GM21526 (cell line): ENCODE results near the gene TMEM132A.

Experiments
- ATAC-seq: cut with Tn5 transposase; IDR thresholded peaks from one replicate; pipeline ENCODE4 v1.9.1; 2021; ENCODE audit warnings: moderate library complexity; ENCODE audit not compliant: unreplicated experiment, low FRiP score

Gene TMEM132A

DNA sequence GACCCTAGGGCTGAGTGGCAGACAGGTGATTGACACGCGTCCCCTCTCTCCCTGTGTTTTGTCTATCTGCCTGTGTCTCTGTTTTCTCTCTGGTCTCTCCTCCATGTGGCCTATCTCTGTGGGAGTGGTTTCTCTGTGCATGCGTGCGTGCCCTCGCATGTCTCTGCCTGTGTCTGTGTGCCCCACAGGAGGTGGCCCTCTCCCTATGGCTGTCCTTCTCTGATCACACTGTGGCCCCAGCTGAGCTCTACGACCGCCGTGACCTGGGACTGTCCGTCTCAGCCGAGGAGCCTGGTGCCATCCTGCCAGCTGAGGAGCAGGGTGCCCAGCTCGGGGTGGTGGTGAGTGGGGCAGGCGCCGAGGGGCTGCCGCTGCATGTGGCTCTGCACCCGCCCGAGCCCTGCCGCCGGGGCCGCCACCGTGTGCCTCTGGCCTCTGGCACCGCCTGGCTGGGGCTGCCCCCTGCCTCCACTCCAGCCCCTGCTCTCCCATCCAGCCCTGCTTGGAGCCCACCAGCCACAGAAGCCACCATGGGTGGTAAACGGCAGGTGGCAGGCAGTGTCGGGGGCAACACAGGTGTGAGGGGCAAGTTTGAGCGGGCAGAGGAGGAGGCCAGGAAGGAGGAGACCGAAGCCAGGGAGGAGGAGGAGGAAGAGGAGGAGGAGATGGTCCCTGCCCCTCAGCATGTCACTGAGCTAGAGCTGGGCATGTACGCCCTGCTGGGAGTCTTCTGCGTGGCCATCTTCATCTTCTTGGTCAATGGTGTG is 11.6 kb downstream of the TMEM132A start:
- no peak for ATAC-seq

GRCh38 chr11:60936467-60937143 is 12.3 kb downstream of the TMEM132A start:
- no peak for ATAC-seq

GRCh38 chr11:60937144-60937527 is 12.9 kb downstream of the TMEM132A start:
- ATAC-seq: no peak

DNA sequence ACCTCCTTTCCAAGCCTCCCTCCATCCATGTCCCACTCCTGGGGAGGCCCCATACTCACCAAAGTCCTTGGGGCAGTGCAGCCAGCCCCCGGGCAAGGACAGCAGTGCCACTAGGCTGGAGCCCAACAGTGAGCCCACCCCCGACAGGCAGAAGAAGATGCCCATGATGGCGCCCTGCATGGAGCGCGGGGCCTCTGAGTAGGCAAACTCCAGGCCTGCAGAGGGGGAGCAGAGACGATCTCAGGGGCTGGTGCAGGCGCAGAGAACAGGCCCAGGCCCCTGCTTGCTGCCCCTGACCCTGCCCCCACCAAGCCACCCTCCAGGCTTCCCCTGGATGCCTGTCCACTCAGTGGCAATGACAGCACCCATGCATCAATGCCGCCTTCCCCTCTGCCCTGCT is 13.6 kb downstream of the TMEM132A start:
- ATAC-seq: no peak

DNA sequence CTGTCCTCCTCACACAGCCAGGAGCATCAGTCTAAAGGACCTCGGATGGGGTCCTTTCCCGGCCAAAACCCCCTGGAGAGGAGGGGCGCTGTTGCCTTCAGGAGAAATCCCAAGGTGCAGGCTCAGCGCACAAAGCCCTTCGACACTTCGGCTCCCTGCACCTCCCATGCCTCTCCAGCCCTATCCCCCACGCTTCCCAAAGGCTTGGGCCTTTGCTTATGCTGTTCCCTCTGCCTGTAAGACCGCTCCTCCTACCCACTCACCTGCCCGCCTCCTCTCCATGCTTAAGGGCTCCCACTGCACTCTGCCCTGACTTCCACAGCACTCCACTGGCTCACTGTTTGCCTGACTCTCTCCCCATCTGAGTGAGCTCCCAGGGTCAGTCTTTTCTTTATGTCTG is 14.2 kb downstream of the TMEM132A start:
- no peak for ATAC-seq

DNA sequence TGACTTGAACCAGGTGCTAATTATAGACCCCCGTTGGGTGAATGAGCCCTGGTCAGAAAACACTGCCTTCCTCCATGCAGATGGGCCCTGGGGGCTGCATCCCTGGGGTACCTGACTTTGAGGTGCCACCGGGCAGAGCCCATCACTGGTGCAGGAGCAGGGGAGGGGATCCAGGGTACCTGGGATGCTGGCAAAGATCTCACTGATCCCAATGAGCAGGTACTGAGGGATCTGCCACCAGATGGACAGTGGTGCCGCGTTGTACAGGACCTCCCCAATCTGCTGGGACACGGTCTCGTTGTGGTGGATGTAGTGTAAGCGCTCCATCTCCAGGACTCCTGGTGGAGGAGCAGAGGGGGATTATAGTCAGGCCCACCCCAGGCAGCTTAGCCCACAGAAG is 15.0 kb downstream of the TMEM132A start:
- ATAC-seq: no peak

- no peak for ATAC-seq
Measured at GRCh38 chr11:60939855-60940254, 15.6 kb downstream of the TMEM132A start.

- no peak for ATAC-seq
Measured at GRCh38 chr11:60941371-60942119, 17.3 kb downstream of the TMEM132A start.

DNA sequence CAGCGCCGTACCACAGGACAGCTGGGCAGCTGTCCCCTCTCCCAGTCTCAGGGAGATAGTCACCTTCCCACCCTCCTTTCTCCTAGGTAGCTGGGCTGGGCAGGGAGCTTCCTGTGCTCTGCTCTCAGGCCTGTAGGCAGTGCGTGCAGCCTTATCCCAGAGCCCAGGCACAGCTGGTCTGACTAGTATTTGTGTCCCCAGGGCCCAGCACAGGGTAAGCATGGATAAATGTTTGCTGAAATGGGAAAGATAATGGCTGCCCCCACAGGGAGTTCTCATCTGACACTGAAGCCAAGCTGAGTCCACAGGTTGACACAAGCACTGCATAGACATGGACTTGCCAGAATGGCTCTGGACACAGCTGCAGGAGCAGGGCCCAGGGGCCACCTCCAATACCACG is 18.0 kb downstream of the TMEM132A start:
- ATAC-seq: no peak

DNA sequence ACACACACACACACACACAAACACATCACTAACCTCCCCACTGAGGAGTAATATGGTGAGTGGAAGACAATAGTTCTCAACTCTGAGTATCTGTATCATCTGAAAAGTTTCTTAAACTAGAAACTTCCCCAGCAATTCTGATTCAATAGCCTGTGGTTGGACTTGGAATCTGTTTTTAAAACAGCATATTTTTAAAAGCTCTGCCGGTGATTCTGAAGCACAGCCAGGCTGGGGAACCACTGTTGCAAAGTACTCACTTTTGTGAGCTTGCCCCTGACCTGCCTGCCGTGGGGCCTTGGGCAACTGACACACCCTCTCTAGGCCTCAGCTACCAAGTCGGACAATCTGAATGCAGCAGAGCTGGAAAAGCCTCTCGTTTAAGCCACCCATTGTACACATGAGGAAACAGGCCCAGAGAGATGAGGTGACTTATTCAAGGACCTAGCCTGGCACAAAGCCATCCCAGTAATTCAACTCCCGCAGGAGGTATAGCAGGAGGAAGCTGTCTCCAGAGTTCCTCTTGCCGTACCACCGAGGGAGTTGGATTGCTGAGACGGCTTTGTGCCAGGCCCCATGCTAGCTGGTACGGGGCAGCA is 18.8 kb downstream of the TMEM132A start:
- ATAC-seq: no peak

GRCh38 chr11:60944490-60945294 is 20.4 kb downstream of the TMEM132A start:
- no peak for ATAC-seq

GRCh38 chr11:60945295-60945667 is 21.0 kb downstream of the TMEM132A start:
- no peak for ATAC-seq

DNA sequence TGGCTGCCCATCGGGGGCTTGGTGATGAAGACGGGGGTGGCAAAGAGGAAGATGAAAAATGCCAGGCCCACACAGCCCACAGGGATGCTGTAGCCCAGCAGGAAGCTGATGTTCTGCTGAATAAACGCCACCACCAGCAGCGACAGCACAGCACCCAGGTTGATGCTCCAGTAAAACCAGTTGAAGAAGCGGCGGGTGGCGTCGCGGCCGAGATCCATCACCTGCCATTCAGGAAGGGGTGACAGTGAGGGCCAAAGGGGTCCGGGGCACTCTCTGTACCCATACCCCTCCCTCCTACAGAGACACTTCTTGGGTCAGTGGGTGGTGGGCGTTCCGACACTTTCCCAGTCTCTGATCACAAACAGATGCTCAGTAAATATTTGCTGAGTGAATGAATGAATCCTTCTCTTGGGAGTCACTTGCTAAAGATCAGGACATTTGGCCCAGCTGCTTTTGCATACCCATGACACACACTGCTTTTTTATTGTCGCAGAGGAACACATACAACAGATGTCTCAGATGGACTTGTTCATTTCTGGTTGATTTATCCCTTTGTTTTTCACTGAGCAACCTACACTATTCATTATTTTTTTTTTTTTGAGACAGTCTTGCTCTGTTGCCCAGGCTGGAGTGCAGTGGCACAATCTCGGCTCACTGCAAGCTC is 22.5 kb downstream of the TMEM132A start:
- ATAC-seq: no peak

- ATAC-seq: no peak
Measured at GRCh38 chr11:60947700-60948099, 23.4 kb downstream of the TMEM132A start.

- no peak for ATAC-seq
Measured at GRCh38 chr11:60948250-60948649, 24.0 kb downstream of the TMEM132A start.

- ATAC-seq: no peak
Measured at GRCh38 chr11:60950024-60950423, 25.8 kb downstream of the TMEM132A start.

- no peak for ATAC-seq
Measured at GRCh38 chr11:60950933-60951605, 26.8 kb downstream of the TMEM132A start.

DNA sequence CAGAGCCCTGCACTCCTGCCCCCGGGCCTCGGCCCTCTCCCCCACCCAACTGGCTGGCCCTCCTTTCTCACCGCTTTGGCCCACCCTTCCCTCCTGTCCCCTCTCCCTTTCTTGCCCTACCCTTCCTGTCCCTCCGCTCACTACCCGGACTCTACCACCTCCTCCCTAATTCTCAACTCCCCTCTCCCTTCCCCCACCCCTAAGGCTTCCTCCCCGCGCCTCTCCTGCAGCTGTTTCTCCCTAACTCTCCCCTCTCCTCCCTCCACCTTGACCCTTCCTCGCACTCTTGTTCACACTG is 27.3 kb downstream of the TMEM132A start:
- no peak for ATAC-seq

DNA sequence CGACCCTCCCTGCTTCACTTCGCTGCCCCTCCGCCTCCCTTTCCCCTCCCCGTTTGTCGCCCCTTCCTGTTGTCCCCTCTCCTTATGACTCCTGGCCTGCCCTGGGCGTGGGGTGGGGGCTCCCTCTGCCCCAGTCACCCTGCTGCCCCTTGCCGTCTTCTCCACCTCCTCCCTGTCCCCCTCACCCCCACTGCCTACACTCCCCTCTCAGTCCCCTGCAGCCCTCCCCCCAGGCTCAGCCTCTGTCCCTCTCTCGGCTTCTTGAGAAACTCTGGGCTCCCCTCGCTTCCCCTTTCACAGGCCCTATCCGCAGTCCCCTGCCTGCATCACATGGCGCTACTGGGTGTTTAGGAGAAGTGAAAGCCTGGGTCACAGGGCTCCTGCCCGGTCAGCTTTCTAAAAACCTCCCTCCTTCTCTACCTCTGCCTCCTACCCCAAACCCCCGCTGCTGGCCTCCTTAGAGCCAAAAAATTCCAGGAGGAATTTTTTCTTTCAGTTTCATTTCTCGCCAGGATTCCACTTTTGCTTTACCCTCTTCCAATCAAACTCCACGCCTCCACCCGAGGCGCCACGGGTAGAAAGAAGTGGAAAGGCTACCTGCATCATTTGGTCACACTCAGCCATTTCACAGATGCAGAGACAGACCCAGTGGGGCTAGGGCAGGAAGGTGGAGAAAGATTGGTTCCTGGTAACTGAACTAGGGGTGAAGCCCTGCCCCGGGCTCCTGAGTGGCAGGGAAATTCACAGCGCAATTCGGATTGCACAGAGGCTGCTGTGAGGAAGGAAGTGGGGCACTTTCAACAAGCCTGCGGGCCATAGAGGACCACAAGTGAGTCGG is 27.9 kb downstream of the TMEM132A start, which contains the start of gene SLC15A3:
Gene SLC15A3 (minus strand): TSS at position 273 of the 838 bp plus-strand sequence. CDS start 625 bp downstream, outside the sequence.
- peak; percentile 79 for ATAC-seq
